ENCODE results near the gene LRMDA.

DNA sequence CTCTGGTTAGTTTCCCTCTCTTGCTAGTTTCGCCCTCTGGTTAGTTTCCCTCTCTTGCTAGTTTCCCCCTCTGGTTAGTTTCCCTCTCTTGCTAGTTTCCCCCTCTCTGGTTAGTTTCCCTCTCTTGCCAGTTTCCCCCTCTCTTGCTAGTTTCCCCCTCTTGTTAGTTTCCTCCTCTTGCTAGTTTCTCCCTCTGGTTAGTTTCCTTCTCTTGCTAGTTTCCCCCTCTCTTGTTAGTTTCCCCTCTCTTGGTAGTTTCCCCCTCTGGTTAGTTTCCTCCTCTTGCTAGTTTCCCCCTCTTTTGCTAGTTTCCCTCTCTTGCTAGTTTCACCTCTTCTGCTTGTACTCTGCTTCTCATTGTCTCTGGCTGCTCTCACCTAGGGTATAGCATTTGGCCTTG lies 613.8 kb downstream of the LRMDA start:
- TF ChIP-seq TCF7 (IDR thresholded peaks at IDR 0.05; ENCODE audit: borderline replicate concordance) (no peak), SMC3 (IDR thresholded peaks at IDR 0.05; ENCODE audit: borderline replicate concordance, low read length) (no peak), MXI1 (IDR thresholded peaks at IDR 0.05; ENCODE audit: low read depth, low read length) (no peak), RCOR1 (conservative IDR thresholded peaks at IDR 0.05; ENCODE audit: low read depth, low read length) (no peak)
- TF ChIP-seq, protein P1, sequence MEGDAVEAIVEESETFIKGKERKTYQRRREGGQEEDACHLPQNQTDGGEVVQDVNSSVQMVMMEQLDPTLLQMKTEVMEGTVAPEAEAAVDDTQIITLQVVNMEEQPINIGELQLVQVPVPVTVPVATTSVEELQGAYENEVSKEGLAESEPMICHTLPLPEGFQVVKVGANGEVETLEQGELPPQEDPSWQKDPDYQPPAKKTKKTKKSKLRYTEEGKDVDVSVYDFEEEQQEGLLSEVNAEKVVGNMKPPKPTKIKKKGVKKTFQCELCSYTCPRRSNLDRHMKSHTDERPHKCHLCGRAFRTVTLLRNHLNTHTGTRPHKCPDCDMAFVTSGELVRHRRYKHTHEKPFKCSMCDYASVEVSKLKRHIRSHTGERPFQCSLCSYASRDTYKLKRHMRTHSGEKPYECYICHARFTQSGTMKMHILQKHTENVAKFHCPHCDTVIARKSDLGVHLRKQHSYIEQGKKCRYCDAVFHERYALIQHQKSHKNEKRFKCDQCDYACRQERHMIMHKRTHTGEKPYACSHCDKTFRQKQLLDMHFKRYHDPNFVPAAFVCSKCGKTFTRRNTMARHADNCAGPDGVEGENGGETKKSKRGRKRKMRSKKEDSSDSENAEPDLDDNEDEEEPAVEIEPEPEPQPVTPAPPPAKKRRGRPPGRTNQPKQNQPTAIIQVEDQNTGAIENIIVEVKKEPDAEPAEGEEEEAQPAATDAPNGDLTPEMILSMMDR (IDR thresholded peaks at IDR 0.05 in 2 of 3, conservative IDR thresholded peaks at IDR 0.05 in 1 of 3; ENCODE audit: control insufficient read depth in 2 of 3, extremely low read depth in 1 of 3, insufficient read depth in 1 of 3, low read depth in 3 of 3, low read length in 3 of 3) = no peak

All from GM12878 (cell line).